Left colon (tissue), 2 donors: ENCODE data around the gene RBM46. TPM values are rescaled to one million over a fixed set of nuclear protein-coding genes. Genes with fewer than 3 reads are reported as not detected.

Experiments
- ATAC-seq: fragments of 200-7000 bp; cut with Tn5 transposase; one replicate; pipeline ENCODE4 v1.9.1; 2020; ENCODE audit warnings: mild to moderate bottlenecking, moderate library complexity
- DNase-seq, 2 donors: peaks; one replicate each; pipeline ENCODE4 v3.0.0-alpha.2; 2020
- intact Hi-C, 2 donors: fragments of 100-400 bp; cut with DNase I in 1 of 2; cut with micrococcal nuclease in 1 of 2; formaldehyde crosslinking; loops; one replicate each; pipeline versions ENCODE4 v1.11.2 to v1.14.0; 2022; cut with DNase I, micrococcal nuclease
- long read RNA-seq: library from polyadenylated mRNA; unstranded; transcript quantifications from one replicate; pipeline ENCODE4 v2.0.0, GENCODE V29; 2021
- total RNA-seq, 2 donors: library from RNA; stranded (reverse); fragmentation: NEBNext Ultra II Directional; extraction: Animal tissue kit (Norgen Biotek cat#: 25700); gene quantifications; one replicate each; pipeline ENCODE4 v1.2.1, GENCODE V29; 2021
- donor health status: DM: no; HTN: no; CAD: no.
- donor health status: DM: yes; HTN: yes; CAD: no.

Gene RBM46, protein sequence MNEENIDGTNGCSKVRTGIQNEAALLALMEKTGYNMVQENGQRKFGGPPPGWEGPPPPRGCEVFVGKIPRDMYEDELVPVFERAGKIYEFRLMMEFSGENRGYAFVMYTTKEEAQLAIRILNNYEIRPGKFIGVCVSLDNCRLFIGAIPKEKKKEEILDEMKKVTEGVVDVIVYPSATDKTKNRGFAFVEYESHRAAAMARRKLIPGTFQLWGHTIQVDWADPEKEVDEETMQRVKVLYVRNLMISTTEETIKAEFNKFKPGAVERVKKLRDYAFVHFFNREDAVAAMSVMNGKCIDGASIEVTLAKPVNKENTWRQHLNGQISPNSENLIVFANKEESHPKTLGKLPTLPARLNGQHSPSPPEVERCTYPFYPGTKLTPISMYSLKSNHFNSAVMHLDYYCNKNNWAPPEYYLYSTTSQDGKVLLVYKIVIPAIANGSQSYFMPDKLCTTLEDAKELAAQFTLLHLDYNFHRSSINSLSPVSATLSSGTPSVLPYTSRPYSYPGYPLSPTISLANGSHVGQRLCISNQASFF
- not detected for total RNA-seq
- long read RNA-seq, result 0 reads

DNA sequence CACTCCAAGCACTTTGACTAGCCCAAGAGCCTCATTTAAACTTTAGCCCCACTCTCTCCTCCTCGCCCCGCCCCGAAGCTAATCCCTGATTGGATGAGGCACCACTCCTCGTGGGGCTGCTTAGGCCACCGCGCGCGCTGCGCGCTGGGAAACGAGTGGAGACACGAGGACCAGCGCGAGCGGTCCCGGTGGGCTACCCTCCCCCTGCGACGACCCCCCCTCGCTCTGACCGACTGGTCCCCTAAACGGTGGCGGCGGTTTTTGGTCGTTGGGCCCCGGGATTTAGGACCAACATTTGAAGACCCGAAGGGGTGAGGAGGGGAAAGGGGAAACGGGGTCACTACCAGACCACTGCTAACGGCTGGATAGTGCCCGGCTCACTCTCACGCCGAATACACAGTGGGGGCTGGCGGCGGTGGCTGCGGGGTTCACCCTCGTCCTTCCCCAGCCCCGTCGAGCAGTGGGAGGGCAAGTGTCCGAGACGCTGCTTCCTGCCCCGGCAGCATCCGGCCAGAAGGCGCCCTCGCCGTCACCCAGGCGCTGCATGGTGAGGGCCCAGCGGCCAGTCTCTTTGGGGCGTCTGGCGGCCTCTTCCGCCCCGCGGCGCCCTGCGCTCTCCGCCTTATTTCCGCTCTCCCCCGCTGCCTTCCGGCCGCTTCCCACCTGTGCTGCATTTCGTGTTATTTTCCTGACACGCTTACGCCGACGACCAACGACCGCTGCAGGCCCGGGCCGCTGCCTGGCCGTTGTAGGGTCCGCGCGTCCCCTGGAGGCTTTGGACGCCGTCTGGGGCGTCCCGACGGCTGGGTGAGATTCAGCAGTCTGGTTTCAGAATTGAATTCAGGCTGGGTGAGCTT, at the start of gene RBM46:
Gene RBM46, plus strand, starts transcription at position 147 of the 857 bp plus-strand sequence. CDS start 15,481 bp downstream, outside the sequence.
- ATAC-seq (no peak), DNase-seq (no peak)
- intact Hi-C loops, result no loop called here

DNA sequence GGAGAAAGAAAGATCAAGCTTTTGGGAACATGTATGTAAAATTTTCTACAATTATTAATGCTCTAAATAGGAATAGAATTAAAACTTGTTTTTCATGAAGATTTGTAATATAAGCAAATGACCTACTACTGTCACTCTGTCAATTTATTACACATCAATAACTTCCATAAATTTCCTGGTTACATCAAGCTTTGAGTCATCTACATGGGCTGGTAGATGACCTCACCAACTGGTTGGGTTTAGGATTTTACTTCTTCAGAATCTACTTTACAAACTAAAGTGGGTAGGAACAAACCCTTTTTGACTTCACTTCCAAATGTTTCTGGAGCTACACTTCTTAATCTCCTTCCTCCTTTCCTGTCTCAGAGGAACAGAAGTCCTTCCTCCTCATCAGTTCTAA, 49.3 kb upstream of the RBM46 start:
- ATAC-seq (no peak), DNase-seq (no peak)
- intact Hi-C loops, result no loop called here

DNA sequence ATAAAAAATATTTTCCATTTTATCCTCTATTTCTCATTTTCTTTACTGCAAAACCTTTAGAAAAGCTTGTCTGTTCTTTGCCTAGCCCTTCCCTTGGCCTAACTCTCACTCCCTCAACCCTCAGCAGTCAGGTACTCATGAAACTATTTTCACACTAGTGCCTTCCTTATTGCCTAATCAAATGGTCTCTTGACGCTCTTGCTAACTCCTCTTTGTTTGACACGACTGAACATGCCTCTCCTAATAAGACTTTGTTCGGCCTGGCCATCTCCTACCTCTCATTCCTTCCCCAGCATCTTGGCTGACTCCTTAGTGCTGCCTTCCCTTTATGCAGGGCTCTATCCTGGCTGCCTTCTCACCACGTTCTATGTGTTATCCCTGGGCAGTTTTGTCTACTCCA, 48.4 kb upstream of the RBM46 start:
- intact Hi-C loops, result no loop called here
- DNase-seq (no peak), ATAC-seq (no peak)

DNA sequence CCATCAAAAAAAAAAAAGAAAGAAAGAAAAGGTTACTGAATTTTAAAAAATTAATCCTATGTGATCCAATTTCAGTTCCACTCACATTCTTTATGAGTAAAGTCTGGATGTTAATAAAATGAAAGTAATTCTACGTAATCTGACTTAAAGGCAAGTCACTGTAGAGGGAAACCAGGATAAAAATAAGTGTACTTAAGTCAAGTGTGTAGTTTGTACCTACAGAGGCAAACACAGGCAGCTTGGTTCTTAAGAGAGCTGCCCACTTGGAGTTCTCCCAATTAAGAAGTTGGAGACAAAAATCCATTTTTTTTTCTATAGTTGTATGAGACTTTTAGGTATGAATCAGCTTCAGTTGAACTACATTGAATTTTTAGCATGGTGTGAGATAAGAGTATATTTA, 44.3 kb upstream of the RBM46 start:
- ATAC-seq (no peak), DNase-seq (no peak)
- intact Hi-C loops, result no loop called here

DNA sequence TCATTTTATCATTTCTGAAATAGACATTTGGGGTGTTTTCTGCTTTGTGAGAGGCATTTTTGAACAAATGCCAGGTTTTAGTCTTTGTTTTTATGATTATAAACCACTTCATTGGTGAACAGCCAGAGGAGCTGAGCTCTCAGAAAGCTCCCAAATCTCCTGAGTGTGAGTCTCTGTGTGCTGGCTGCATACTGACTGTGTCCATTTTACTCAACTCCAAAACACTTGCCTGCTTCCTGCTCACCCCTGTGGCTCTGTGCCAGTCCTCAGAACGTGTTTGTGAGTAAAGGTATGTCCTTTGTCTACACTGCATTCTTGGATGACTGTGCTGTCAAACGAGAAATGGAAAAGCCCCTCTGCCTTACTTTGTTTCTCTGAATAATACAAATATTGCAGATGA, 42.6 kb upstream of the RBM46 start:
- no peak for ATAC-seq
- intact Hi-C loops, result no loop called here
- DNase-seq, result no peak

DNA sequence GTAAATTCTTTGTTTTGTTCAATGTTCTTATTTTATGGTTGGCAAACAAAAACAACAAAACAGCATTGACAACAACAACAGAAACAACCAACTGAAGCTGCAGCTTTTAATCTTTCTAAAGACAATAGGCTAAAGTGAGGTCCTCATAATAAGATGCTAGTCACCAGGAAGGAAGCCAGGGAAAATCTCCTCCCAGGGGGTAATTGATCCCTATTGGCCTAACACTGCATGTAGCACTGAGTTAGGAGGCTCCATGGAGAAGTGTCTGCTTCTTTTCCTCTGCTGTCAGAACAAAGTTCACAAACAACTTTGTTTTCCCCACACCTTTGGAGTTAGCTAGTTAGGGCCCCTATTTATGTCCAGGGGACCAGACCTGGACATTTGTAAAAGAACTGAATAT, 42.0 kb upstream of the RBM46 start:
- no peak for DNase-seq
- no peak for ATAC-seq
- intact Hi-C loops, result no loop called here

DNA sequence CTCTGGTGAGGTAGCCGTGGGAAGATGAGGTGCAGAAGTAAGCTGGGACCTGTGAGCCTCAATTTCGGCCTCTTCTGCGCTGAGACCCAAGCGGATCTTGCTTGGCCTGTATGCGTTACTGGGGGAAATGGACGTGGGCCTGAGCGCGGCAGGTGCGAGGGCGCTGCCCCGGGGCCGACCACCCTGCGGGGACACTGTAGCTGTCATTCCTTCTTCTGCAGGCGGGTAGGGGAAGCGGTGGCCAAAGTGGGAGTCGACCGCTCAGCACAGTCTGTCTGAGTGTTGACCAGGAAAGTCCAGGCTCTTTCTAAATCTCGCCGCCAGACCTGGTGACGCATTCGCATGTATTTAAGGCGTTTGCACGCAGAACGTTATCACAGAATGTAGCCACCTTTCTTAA, 40.6 kb upstream of the RBM46 start:
- intact Hi-C loops, result no loop called here
- ATAC-seq, result no peak
- DNase-seq, result no peak

DNA sequence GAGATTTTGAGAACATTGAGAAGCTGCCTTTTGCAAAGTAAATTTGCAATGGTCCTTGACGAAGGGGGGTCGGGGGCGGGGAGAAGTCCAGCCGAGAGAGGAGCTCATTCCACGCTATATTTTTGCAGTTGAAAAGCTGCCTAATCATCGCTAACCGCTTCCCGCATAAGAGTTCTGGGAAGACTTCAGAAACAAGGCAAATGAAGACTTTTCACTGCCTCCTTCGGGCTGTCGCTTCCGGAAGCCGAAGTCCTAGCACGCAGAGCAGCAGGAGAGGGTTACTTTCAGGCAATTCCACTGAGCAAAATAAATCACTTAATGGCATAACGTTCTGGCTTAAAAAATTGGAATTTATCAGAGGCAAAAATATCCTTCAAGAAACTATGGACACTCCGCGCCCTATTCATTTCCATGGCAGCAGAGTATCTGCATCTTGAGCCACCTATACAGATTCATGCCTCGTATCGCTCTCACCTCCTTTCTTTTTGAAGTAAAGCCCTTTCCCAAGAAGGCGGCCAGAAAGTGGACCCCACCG, 39.9 kb upstream of the RBM46 start:
- intact Hi-C loops, result no loop called here
- ATAC-seq (no peak), DNase-seq (no peak)

DNA sequence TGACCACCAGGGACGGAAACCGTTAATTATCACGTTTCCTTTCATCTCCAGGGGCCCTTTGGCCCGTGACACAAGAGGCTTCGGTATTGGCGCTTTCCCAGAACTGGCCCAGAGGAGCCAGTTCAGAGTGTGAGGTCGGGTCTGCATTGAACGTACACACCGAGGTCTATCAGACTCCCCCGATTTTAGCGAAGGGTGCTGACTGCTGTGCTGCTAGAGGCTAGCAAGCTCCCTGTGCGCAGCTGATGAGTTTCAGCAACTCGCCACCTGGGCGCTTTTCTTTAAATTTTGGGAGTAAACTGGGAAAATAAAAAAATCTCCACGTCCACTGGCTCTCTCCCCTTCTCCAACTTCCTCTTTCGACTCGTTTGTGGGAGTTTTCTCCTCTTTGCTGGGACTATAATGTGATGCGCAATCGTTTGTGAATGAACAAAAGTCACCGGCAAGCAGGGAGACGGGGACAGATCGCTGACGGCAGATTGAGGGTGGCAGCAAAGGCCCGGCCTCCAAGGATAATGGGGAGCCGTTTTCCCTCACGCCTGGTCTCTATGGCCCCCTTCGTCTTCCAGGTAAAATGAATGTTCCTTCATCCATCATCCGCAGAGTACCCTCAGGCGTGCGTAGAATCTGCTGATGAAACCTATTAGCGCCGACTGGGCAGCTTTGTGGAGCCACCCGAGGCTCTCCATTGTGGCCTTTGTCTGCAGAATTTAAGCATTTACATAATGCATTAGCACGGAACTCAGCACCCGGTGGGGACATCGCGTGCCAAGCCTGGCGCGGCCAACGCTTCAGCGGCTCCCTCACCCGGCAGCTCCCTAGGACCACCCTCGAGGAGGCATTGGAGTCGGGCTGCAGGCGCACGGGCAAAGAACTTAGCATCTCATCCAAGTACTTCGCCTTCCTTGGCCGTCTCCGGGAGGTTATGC, 38.9 kb upstream of the RBM46 start:
- intact Hi-C loops, result no loop called here
- DNase-seq (no peak), ATAC-seq (no peak)

DNA sequence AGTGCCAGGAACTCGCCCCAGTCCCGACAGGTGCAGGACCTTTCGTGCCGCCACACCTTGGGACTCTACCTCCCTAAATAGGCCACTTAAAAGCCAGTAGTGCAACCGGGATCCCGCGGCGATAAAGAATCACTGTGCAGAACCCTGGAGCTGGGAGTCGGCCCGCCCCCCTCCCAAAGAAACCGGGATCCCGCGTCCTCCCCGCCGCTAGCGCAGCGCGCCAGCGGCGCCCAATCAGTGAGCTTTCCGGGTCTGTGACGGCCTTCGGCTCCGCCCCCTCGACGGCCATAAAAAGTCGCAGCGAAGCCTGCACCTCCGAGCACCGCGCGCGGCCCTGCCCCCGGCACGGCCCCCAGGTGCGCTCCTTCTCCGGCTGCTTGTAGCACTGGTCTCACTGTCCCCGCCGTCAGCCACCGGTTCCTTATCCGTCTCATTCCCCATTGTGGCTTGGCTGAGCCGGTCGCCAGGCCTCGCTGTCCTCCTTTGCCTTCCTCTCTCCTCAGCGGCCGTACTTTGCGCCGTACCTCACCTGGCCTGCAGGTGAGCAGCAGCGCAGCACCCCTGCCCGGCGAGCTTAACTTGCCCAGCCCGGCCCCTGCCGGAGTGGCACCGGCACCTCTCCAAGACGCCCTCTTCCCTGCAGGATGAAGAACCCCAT, 37.3 kb upstream of the RBM46 start, which contains the start of gene LRAT:
Gene LRAT, plus strand, starts transcription at position 318 of the 658 bp plus-strand sequence. Its CDS starts 327 bp downstream, at position 645.
- peak; percentile 99 for ATAC-seq
- peak; percentile 74 to 82 for DNase-seq
- intact Hi-C loops, result no loop called here

DNA sequence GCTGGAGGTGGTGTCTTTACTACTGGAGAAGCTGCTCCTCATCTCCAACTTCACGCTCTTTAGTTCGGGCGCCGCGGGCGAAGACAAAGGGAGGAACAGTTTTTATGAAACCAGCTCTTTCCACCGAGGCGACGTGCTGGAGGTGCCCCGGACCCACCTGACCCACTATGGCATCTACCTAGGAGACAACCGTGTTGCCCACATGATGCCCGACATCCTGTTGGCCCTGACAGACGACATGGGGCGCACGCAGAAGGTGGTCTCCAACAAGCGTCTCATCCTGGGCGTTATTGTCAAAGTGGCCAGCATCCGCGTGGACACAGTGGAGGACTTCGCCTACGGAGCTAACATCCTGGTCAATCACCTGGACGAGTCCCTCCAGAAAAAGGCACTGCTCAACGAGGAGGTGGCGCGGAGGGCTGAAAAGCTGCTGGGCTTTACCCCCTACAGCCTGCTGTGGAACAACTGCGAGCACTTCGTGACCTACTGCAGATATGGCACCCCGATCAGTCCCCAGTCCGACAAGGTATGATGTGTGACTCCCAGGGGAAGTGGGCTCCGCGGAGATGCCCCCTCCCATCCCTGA, 36.6 kb upstream of the RBM46 start:
- intact Hi-C loops, result no loop called here
- DNase-seq (no peak), ATAC-seq (no peak)

DNA sequence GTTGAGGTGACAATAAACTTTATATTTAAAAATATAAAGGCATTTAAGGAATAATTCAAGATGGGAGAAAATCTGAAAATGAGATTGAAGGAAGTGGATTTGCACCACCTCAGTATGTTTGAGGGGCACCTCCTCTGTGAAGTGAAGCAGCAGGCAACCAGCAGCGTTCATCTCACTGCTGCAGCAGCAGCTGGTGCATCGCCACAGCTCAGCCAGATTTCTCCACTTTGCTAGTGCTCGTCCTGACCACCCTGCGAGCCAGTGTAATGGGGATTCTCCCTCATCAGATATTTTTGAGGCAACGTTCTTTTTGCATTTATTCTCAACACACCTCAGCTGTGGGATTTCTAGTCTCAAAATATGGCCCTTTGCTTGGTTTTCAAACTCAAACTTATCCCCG, 23.4 kb upstream of the RBM46 start:
- DNase-seq (no peak), ATAC-seq (no peak)
- intact Hi-C loops, result no loop called here

DNA sequence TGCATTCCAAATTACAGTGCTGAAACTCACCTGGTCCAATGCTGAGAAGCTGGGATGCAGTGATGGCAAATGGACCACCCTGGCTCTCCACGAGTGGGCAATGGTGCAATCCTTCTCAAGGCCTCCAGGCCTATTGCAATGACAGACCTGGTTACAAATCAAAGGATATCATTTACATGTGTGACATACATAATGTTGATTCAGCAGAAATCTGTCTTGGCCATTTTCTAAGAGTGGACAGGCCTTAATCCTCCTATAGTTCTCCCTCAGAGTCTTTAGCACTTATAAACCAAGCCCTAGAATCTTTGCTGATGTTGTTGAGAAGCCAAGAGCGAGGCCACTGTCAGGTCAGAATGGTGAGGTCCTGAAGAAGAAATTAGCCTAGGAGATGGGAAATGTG, 20.2 kb upstream of the RBM46 start:
- ATAC-seq (no peak), DNase-seq (no peak)
- intact Hi-C loops, result no loop called here

DNA sequence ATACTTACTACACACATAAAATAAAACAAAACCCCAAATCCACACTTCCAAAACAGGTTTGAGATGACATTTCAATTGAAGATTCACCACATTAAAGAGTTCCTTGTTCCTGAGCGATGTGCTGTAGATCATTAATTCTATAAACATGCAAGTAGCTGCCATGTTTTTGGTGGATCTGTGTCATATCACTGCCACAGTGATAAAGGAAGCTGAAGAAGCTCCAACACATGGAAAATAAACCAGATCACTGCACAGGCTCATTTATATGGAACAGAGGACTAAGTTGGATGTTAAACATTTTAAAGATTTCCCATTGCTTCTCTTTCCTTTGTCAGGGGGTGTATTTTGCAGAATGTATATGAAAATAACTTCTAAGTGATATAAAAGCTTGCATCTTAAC, 2.8 kb upstream of the RBM46 start:
- intact Hi-C loops, result loop anchor here in 1 of 2 donors (10.0 kb wide), 1 partner anchor 223 kb away; the partner anchor contains the start of gene PLRG1
- DNase-seq (no peak), ATAC-seq (no peak)

DNA sequence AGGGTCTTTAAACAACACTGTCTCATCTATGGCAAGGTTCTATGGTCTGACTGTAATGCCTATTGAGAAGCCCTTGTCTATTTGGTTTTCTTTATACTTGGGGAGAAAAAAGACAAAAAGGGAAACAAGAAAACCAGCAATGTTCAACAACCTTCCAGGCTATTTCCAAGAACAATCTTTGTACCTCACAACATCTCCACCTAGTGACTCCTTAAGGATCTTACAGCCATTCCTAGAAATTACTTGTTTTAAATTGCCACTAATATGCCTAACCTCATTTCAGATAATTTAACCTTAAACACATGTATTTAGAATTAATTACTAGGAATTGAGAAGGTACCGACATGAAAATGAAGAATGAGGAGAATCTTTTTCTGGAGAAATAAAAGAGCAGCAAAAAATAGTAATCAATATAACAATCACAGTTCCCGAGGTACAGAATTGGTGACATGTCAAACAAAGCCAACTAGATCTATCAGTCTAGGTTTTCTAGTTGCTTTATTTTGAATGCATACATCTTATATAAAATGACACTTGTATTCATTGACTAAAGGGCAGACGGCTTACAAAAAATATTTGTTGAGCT, 1.6 kb upstream of the RBM46 start:
- no peak for DNase-seq
- ATAC-seq, result no peak
- intact Hi-C loops, result loop anchor here in 1 of 2 donors (10.0 kb wide), 1 partner anchor 225 kb away; the partner anchor contains the start of gene PLRG1

DNA sequence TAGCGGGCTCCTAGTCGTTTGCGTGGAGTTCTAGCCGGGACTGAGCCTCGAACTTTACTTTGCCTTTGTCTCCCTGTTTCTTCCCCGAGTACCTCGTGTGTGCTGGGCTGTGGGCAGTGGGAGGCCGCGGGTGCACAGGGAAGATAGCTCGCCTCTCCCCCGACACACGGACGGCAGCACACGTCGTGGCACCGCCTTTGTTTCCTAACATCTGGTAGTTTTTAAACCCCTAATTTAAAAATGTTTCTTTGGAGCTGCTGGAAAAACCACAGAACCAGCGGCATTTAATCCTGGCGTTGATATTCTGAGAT, 866 bp downstream of the RBM46 start:
- DNase-seq (no peak), ATAC-seq (no peak)
- intact Hi-C loops, result no loop called here

DNA sequence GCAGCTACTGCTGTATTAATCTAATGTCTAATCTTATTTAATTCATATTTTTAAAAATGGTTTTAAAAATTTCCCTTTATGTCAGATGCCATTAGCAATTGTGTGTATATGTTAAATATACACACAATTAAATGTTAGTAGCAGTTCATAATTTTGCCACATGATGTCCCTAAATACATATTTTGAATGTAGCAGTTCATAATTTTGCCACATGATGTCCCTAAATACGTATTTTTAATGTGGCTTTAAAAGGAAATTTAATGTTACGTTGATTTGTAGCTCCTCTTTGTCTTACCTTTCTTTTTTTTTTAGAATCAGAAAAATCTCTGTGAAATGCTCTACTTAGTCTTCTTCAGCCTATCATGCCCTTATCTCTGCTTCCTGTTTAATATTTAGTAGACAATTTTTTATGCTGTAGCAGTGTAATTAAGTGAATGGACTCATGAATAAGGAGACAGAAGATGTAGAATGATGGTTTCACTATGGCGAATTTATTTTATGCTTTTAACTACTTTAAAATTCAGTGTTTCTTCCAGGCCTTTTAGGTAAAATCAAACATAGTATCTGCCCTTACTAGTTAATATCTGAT, 26.1 kb downstream of the RBM46 start:
- intact Hi-C loops, result no loop called here
- DNase-seq (no peak), ATAC-seq (no peak)
